MM.1S (cell line): Measurements from ENCODE around the gene PHACTR1.

Source experiments
- DNase-seq: peaks from one replicate; pipeline ENCODE4 v3.0.0-alpha.2; 2015
- H2AFZ ChIP-seq: fragments of 300-600 bp; sonication (generic); 2 replicates; pipeline ENCODE4 v1.6.0; 2016; ENCODE audit warnings: antibody characterized with exemption, low read length
- H3F3A ChIP-seq: fragments of 300-600 bp; sonication (generic); 2 replicates; pipeline ENCODE4 v1.6.1; 2016; ENCODE audit warnings: mild to moderate bottlenecking, antibody characterized with exemption, low read length, moderate library complexity, mixed read lengths; ENCODE audit not compliant: insufficient read depth
- H3K27ac ChIP-seq: fragments of 300-600 bp; sonication (generic); 2 replicates; pipeline ENCODE4 v1.5.1; 2016; ENCODE audit warnings: mild to moderate bottlenecking, low read length
- H3K27me3 ChIP-seq: fragments of 300-600 bp; sonication (generic); replicated peaks from 2 replicates; pipeline ENCODE4 v1.6.0; 2016; ENCODE audit warnings: low read length; ENCODE audit not compliant: insufficient read depth
- H3K36me3 ChIP-seq: fragments of 300-600 bp; sonication (generic); replicated peaks from 2 replicates; pipeline ENCODE4 v1.6.1; 2016; ENCODE audit warnings: mild to moderate bottlenecking, low read length, mixed read lengths; ENCODE audit not compliant: insufficient read depth
- H3K4me1 ChIP-seq: fragments of 300-600 bp; sonication (generic); 2 replicates; pipeline ENCODE4 v1.6.1; 2016; ENCODE audit warnings: low read length, mixed read lengths
- H3K4me2 ChIP-seq: fragments of 300-600 bp; sonication (generic); 2 replicates; pipeline ENCODE4 v1.6.0; 2016; ENCODE audit warnings: low read depth, low read length
- H3K4me3 ChIP-seq: fragments of 300-600 bp; sonication (generic); 2 replicates; pipeline ENCODE4 v1.5.1; 2016; ENCODE audit warnings: low read length, mixed read lengths
- H3K79me2 ChIP-seq: fragments of 300-600 bp; sonication (generic); 2 replicates; pipeline ENCODE4 v1.6.1; 2016; ENCODE audit warnings: mixed run types, low read length, mixed read lengths
- H3K9ac ChIP-seq: fragments of 300-600 bp; sonication (generic); 2 replicates; pipeline ENCODE4 v1.6.1; 2016; ENCODE audit warnings: low read length, mixed read lengths
- H3K9me2 ChIP-seq: fragments of 300-600 bp; sonication (generic); replicated peaks from 2 replicates; pipeline ENCODE4 v1.6.1; 2016; ENCODE audit warnings: mild to moderate bottlenecking, low read length, mixed read lengths; ENCODE audit not compliant: insufficient read depth
- H3K9me3 ChIP-seq: fragments of 300-600 bp; sonication (generic); replicated peaks from 2 replicates; pipeline ENCODE4 v1.6.1; 2016; ENCODE audit warnings: mild to moderate bottlenecking, low read length, mixed read lengths; ENCODE audit not compliant: insufficient read depth
- H4K20me1 ChIP-seq: fragments of 300-600 bp; sonication (generic); 2 replicates; pipeline ENCODE4 v1.6.1; 2016; ENCODE audit warnings: mild to moderate bottlenecking, low read length, moderate library complexity, mixed read lengths; ENCODE audit not compliant: insufficient read depth
- CTCF ChIP-seq: fragments of 300-600 bp; sonication (generic); IDR thresholded peaks from 2 replicates; pipeline ENCODE4 v1.5.1; 2016; ENCODE audit warnings: antibody characterized with exemption, low read length, mixed read lengths
- EZH2 ChIP-seq: fragments of 300-600 bp; sonication (generic); optimal IDR thresholded peaks from 2 replicates; pipeline ENCODE3; 2017; ENCODE audit warnings: low read depth, mild to moderate bottlenecking, antibody characterized with exemption, low read length, mixed read lengths
- EZH2phosphoT487 ChIP-seq: fragments of 300-600 bp; sonication (generic); IDR thresholded peaks from 2 replicates; pipeline ENCODE4 v1.6.1; 2018; ENCODE audit warnings: antibody characterized with exemption, low read length

The PHACTR1 gene

GRCh38 chr6:13216236-13217014 is 499.9 kb downstream of the PHACTR1 start:
- H3K9me2 ChIP-seq = no peaks in the 10 kb centered on the region
- H3K79me2 ChIP-seq = no peaks in the 10 kb centered on the region
- no peaks in the 10 kb centered on the region for H3K27me3 ChIP-seq
- no peak overlapping the region for H3K9ac ChIP-seq
- H3K36me3 ChIP-seq = no peaks in the 10 kb centered on the region
- H3K27ac ChIP-seq = no peak overlapping the region
- no peak for TF ChIP-seq EZH2phosphoT487
- no peak for TF ChIP-seq CTCF
- no peak for TF ChIP-seq EZH2
- DNase-seq = no peak
- peaks cover 22% of the 10 kb centered on the region for H3K4me1 ChIP-seq
- no peak overlapping the region for H2AFZ ChIP-seq
- peak overlapping the region; percentile 77; the same call in 1 of the 2 replicates for H3K4me2 ChIP-seq
- H3K9me3 ChIP-seq = no peaks in the 10 kb centered on the region
- H4K20me1 ChIP-seq = no peaks in the 10 kb centered on the region
- H3F3A ChIP-seq = peaks cover 10% of the 10 kb centered on the region
- no peak overlapping the region for H3K4me3 ChIP-seq

- Histone ChIP-seq H3K4me2 (peak overlapping the region; percentile 77), H2AFZ (peak overlapping the region; percentile 52), H3K79me2 (no peaks in the 10 kb centered on the region), H3K36me3 (no peaks in the 10 kb centered on the region), H3K27ac (peak overlapping the region; percentile 53; the same call in 1 of the 2 replicates), H3F3A (peaks cover 10% of the 10 kb centered on the region), H3K9me3 (no peaks in the 10 kb centered on the region), H3K4me3 (peak overlapping the region; percentile 21), H3K27me3 (no peaks in the 10 kb centered on the region), H4K20me1 (no peaks in the 10 kb centered on the region), H3K4me1 (peaks cover 22% of the 10 kb centered on the region), H3K9me2 (no peaks in the 10 kb centered on the region), H3K9ac (peak overlapping the region; percentile 24; the same call in 1 of the 2 replicates)
- TF ChIP-seq EZH2 (no peak), CTCF (no peak), EZH2phosphoT487 (no peak)
- DNase-seq = peak; percentile 54
Observed at GRCh38 chr6:13217206-13217905, 500.8 kb downstream of the PHACTR1 start.

GRCh38 chr6:13220266-13220665 is 503.7 kb downstream of the PHACTR1 start:
- peaks cover 22% of the 10 kb centered on the region for H3K4me1 ChIP-seq
- H3K79me2 ChIP-seq = no peaks in the 10 kb centered on the region
- TF ChIP-seq EZH2phosphoT487 (no peak), CTCF (no peak), EZH2 (no peak)
- H3K9me2 ChIP-seq = no peaks in the 10 kb centered on the region
- peaks cover 10% of the 10 kb centered on the region for H3F3A ChIP-seq
- no peak overlapping the region for H3K4me3 ChIP-seq
- no peaks in the 10 kb centered on the region for H3K27me3 ChIP-seq
- H3K4me2 ChIP-seq = no peak overlapping the region
- DNase-seq = no peak
- no peak overlapping the region for H3K27ac ChIP-seq
- no peaks in the 10 kb centered on the region for H4K20me1 ChIP-seq
- H3K9me3 ChIP-seq = no peaks in the 10 kb centered on the region
- no peak overlapping the region for H3K9ac ChIP-seq
- no peaks in the 10 kb centered on the region for H3K36me3 ChIP-seq
- no peak overlapping the region for H2AFZ ChIP-seq
